GM21515 (cell line): ENCODE measurements around the gene MCM5.
"Not testable (repeated sequence)": the region's sequence is repeated elsewhere in the genome, so short reads cannot be mapped to it uniquely, and the experiment has no call there.

Source experiments
- ATAC-seq: cut with Tn5 transposase; IDR thresholded peaks from one replicate; pipeline ENCODE4 v1.9.1; 2021; ENCODE audit not compliant: unreplicated experiment

MCM5 gene

GRCh38 chr22:35470903-35471321, 71.0 kb downstream of the MCM5 start:
- no peak for ATAC-seq

DNA sequence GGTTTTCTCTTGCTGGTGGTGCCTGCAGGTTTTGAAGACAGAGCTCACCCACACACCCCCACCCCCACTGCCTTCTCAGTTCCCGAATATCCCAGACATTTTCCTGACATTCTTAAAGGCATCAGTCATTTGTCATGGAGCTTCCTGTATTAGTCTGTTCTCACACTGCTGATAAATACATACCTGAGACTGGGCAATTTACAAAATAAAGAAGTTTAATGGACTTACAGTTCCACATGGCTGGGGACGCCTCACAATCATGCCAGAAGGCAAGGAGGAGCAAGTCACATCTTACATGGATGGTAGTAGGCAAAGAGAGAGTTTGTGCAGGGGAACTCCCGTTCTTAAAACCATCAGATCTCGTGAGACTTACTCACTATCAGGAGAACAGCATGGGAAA, 71.6 kb downstream of the MCM5 start:
- ATAC-seq = not testable (repeated sequence)

- ATAC-seq = no peak
Observed at GRCh38 chr22:35472488-35472887, 72.5 kb downstream of the MCM5 start.

DNA sequence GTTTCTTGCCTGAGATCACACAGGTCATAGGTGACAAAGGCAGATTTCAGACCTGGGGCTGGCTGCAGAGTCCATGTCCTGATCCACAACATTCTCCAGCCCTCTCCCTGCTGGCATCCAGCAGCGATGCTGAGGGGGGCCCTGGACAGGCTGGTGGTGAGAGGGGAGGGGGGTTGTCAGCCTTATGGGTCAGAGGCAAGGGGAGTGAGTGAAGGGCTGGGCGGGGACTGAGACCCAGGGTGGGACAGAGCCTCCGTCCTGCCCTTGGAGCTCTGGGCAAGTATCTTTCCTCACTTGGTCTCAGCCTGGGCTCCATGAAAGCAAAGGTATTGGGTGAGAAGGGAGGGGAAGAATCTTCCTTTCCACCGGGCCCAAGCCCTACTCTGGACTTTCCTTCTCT, 74.0 kb downstream of the MCM5 start:
- no peak for ATAC-seq
